ENCODE data around the gene IPP.
A peak's percentile ranks its signal among the peaks of the same experiment; 100 is the strongest.
"Not testable (repeated sequence)": the region's sequence is repeated elsewhere in the genome, so short reads cannot be mapped to it uniquely, and the experiment has no call there.

Gene IPP

DNA sequence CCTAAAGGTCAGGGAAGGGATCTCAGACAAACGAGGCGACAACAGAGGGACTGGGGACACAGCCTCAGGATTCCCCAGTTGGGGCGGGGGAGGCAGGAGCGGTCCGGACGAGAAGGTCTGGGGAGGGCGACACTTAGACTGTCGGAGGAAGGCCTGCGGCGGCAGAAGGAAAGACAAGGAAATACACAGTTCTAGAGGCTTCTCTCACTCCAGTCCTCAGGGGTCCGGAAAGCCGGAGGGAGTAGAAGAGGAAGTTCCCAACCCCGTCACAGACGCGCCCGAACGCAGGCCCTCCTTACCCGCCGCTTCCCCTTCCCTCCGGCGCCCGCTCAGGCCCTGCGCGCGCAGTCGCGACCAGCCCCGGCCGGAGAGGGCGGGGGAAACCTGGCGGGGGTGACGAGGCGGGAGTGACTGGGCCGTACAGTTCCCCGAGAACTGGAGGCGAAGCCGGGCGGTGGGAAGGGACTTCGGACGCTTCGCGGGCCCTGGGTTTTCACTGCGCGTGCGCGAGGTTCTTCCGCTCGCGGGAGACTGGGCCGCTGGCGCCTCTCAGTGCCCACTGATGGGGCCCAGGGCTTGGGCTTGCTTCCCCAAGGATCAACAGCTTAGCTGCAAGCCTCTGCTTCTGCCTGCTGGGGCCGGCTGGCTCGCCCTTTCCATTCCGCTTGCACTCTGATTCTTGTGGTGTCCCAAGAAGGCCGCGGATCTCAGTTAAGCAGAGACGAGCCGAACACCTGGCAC lies at the start of gene IPP:
TSS of gene IPP (minus strand) at position 356 of the 741 bp plus-strand sequence. CDS start 4,242 bp downstream, outside the sequence.
- DNase-seq, result peak; percentile 100

- no peak for DNase-seq
Observed at GRCh38 chr1:45796946-45797345, 46.5 kb upstream of the IPP start.

DNA sequence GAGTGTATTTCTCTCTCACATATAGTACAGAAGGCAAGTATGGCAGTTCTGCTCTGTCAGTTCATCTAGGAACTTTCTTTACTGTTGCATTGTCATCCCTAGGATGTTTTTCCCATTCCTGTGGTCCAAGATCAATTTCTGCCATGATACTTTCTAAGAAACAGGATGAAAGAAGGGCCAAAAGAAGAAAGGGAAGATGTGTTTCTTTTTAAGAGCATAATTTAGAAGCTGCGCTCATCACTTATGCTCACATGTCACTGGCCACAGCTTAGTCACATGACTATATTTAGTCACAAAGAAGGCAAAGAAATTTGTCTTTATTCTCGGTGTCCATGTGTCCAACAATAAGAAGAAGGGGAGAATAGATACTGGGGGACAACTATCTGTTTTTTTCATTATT lies 45.9 kb upstream of the IPP start:
- no peak for DNase-seq

DNA sequence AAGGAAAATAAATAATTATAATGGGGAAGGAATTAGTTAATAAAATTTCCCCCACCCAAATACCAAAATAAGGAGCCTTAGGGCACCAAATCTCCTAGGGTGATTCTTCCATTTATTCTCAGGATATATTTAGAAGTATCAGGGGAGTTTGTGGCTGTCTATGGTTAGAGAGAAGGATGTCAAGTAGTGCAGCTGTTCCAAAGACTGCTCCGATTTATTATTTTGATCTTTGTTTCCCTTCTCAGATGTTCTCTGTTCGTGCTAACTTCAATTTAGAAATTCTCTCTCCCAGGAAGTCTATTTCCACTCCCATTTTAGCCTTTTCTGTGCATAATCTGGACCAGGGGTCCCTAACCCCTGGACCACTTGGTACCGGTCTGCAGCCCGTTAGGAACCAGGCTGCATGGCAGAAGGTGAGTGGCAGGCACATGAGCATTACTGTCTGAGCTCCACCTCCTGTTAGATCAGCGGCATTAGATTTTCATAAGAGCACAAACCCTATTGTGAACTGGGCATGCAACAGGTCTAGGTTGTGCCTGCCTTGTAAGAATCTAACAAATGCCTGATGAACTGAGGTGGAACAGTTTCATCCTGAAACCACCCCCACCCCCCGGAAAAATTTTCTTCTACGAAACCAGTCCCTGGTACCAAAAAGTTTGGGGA lies 43.6 kb upstream of the IPP start:
- DNase-seq, result peak; percentile 61

DNA sequence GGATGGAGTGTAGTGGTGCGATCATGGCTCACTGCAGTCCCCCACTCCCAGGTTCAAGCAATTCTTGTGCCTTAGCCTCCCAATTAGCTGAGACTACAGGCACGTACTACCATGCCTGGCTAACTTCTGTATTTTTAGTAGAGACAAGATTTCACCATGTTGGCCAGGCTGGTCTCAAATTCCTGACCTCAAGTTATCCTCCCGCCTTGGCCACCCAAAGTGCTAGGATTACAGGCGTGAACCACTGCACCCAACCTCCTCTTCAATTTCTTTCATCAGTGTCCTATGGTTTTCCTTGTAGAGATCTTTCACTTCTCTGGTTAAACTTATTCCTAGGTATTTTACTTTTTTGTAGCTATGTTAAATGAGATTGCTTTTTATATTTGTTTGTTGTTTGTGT lies 42.3 kb upstream of the IPP start:
- DNase-seq, result no peak

GRCh38 chr1:45789601-45790000 lies 39.1 kb upstream of the IPP start:
- no peak for DNase-seq

- DNase-seq, result no peak
Observed at GRCh38 chr1:45787905-45788304, 37.5 kb upstream of the IPP start.

DNA sequence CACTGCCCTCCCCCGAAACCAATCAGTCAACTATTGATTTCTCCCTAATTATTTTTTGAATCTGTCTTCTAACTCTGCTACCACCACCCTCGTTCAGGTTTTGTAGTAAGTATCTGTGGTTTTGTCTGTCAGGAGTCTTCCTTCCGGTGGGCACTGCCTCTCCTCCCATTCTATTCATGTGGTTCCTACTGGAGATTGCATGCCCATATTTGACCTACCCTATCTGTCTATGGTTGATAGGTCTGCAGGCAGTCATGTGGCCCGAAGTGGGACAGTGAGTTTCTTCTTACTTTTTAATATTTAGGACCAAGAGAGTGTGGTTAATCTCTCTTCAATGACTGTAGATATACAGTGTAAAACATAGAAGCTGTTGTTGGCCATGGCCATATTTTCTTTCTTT lies 35.1 kb upstream of the IPP start:
- DNase-seq, result no peak

GRCh38 chr1:45775794-45776193 lies 25.3 kb upstream of the IPP start:
- no peak for DNase-seq

- no peak for DNase-seq
Observed at GRCh38 chr1:45772971-45773370, 22.5 kb upstream of the IPP start.

GRCh38 chr1:45769261-45769932 lies 18.9 kb upstream of the IPP start:
- DNase-seq, result no peak

- no peak for DNase-seq
Observed at GRCh38 chr1:45767035-45767434, 16.6 kb upstream of the IPP start.

DNA sequence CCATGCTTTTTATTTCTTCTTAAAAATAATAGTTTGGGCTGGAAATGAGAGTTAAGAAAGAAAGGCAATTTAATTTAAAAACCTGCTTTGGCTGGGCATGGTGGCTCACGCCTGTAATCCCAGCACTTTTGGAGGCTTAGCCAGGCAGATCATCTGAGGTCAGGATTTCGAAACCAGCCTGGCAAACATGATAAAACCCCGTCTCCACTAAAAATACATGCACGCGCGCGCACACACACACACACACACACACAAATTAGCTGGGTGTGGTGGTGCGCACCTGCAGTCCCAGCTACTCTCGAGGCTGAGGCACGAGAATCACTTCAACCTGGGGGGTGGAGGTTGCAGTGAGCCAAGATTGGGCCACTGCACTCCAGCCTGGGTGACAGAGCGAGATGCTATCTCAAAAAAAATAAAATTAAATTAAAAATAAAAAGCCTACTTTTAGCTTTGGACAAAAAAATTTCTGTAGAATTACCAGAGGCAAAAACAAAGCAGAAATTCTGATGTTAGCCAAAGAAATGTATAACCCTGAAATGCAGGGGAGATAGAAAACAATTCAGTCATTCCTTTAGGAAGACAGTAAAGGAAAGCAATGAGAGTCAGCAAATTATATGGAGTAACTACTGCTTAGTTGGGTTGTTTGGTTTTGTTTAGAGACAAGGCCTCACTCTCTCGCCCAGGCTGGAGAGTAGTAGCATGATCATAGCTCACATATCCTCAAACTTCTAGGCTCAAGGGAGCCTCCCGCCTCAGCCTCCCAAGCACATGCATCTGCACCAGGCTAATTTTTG lies 15.7 kb upstream of the IPP start:
- DNase-seq, result no peak

- DNase-seq, result no peak
Observed at GRCh38 chr1:45762291-45762690, 11.8 kb upstream of the IPP start.

- no peak for DNase-seq
Observed at GRCh38 chr1:45755697-45756096, 5.2 kb upstream of the IPP start.

DNA sequence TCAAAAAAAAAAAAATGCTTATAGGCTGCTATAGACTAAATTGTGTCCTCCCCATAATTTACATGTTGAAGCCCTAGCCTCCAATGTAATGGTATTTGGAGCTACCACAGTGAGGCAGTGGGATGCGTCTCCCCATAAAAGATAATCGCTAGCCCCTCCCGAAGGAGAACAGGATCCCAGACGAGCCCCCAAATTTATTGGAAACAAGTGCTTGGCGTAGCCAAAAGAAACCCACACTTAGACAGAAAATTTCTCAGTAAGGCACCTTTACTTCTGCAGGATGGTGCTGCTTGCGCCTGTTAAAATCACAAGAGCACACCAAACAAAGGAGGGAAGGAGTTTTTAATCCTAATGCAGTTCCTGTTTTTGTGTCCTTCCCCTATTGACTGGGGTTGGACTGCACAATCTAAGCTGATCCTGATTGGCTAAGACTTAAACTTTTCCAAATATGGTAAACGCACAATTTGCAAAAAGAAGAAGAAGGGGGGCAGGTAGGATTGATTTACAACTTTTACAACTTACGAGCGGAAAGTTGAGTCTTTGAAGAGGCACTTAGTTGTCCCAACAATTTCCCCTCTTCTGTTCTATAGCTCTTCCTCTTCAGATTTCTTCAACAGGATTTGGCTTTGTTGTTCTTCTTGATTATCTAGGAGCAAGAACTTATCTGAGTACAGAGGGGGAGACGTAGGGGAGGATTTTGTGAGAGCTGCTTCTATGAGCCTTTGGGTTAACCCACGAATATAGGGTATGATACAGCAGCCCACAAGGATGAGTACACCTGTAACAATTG lies 3.0 kb upstream of the IPP start:
- no peak for DNase-seq

- no peak for DNase-seq
Observed at GRCh38 chr1:45752441-45753052, 2.1 kb upstream of the IPP start.

DNA sequence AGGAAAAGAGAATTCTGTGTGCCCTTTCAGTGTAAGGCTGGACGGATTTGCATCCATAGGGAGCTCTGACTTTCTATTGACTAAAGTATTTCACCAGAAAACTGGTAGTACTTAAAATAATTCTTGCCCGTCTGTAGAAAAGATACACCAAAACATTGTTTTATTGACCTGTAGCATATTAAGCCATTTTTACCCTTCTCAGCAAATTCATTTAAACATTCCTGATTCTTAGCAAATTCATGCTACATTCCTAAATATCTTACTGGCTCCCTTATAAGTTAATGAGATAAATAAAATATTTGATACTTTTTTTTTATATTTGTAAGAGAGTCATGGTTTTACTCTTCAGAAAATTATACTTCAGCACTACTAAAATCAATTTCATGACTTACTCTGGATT lies 1.6 kb upstream of the IPP start:
- DNase-seq, result no peak

- not testable (repeated sequence) for DNase-seq
Observed at GRCh38 chr1:45751039-45751838, 786 bp upstream of the IPP start.

DNA sequence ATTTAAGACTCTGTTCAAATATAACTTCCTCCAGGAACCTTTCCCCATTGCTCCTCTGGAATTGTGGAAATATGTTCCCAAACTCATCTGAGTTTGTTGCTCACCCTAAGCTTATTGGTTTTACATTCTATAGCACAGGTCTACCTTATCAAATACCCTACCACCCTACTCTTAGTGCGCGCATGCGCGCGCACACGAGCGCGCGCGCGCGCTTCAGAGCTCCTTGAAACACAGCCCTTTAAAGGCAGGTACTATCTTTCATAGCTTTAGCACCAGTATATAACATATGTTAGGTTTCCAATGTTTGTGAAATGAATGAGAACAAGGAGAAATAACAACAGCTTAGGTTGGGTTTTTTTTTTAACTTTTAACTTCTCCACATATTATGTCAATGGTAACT lies 3.5 kb downstream of the IPP start:
- DNase-seq, result no peak

GRCh38 chr1:45739641-45740156 lies 10.8 kb downstream of the IPP start:
- not testable (repeated sequence) for DNase-seq

All from NCI-H774 (cell line).